Left ventricle myocardium superior (tissue), 1 donor: ENCODE results near the gene SLC39A11. TPM values are rescaled to one million over a fixed set of nuclear protein-coding genes. Genes with fewer than 3 reads are reported as not detected.
A peak's percentile ranks its signal among the peaks of the same experiment; 100 is the strongest.

Source experiments
- ATAC-seq: fragments of 200-7000 bp; cut with Tn5 transposase; one replicate; pipeline ENCODE4 v1.9.1; 2020; ENCODE audit warnings: mild to moderate bottlenecking, moderate library complexity
- DNase-seq: peaks from one replicate; pipeline ENCODE4 v3.0.0-alpha.2; 2020
- intact Hi-C: fragments of 100-400 bp; cut with micrococcal nuclease; formaldehyde crosslinking; loops from one replicate; pipeline ENCODE4 v1.11.0; 2022
- total RNA-seq: library from RNA; stranded (reverse); fragmentation: NEBNext Ultra II Directional; extraction: Animal tissue kit (Norgen Biotek cat#: 25700); gene quantifications from one replicate; pipeline ENCODE4 v1.2.1, GENCODE V29; 2021
- donor health status: DM: no; HTN: yes; CAD: no; lungs with severe emphysema.

SLC39A11 gene
- total RNA-seq, 1 donor from 2014 or later: 5.4 TPM

DNA sequence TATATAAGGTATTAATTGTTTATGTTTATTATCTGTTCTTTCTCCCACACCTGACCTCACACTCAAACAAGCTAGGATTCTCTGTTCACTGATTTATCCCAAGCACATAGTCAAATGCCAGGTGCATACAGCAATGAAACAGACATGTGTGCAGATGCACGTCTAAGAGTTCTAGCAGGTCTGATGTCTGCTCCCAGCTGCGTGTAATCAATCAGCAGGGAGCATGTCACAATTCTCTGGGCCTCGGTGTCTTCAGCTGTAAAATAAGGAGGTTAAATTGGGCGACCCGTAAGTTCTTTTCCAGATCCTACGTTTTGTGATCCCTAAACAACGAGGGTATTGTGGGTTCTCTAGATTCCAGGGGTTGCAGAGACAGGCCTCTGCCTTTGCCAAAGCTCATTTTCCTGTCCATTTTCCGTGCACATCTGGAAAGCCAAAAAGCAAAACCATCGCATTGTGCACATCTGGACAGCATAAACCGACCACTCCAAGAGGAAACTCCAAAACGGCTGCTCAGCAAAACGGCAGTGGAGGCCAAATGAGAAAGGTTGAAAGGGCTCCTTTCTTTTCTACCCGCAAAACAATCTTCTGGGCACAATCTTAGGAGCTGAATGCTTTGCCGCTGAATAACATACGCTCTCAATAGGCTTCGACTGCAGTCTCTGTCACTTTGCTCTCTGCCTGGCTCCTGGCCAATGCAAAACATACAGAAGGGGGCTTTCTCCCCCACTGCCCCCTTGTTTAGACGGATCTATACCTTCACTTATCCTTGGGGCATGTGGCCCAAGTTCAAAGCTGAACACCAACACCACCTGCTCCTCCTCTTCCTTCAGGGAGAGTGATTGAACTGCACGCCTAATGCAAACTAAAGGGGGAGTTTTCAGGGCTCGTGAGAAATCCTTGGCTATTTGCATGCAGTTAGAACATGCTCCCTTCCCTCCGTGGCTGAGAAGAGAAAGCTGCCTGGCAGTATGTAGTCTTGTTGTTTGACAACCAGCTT lies 426.3 kb downstream of the SLC39A11 start:
- no peak for DNase-seq
- no peak for ATAC-seq
- intact Hi-C loops: no loop called here

DNA sequence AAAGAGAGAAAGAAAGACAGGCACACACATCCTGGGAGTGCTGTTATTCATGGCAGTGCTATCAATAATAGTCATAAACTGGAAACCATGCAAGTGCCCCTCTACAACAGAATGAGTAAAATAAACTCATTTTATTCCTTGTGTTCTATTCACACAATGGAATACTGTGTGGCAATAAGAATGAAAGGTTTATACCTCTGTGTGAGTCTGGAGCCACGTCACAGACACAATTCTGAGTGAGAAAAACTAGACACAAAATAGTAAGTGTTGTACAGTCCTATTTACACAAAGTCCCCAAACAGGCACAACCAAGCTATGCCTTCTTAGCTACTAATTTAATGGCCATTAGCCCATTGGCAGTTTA lies 429.7 kb downstream of the SLC39A11 start:
- intact Hi-C loops: no loop called here
- DNase-seq: no peak
- ATAC-seq: no peak

DNA sequence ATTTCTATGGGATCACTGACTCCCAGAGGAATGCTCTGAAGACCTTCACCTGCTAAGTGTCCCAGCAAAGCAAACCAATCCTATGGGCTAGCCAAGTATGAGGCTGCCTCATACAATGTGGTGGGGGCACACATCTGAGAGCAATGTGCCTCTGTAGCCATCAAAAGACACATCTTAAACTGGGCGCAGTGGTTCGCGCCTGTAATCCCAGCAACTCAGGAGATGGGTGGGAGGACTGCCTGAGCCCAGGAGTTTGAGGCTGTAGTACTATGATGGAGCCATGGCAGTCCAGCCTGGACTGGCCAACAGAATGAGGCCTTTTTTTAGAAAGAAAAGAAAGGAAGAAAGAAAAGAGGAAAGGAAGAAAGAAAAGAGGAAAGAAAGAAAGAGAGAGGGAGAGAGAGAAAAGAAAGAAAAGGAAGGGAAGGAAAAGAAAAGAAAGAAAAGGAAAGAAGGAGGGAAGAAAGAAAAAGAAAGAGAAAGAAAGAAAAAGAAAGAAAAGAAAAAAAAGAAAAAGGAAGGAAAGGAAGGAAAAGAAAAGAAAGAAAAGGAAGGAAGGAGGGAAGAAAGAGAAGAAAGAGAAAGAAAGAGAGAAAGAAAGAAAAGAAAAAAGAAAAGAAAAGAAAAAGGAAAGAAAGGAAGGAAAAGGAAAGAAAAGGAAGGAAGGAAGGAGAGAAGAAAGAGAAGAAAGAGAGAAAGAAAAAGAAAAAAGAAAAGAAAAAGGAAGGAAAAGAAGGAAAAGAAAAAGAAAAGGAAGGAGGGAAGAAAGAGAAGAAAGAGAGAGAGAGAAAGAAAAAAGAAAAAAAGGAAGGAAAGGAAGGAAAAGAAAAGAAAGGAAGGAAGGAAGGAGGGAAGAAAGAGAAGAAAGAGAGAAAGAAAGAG lies 430.3 kb downstream of the SLC39A11 start:
- intact Hi-C loops: no loop called here
- DNase-seq (no peak), ATAC-seq (no peak)

GRCh38 chr17:72661116-72661944 lies 431.2 kb downstream of the SLC39A11 start:
- no peak for DNase-seq
- intact Hi-C loops: no loop called here
- ATAC-seq: no peak

DNA sequence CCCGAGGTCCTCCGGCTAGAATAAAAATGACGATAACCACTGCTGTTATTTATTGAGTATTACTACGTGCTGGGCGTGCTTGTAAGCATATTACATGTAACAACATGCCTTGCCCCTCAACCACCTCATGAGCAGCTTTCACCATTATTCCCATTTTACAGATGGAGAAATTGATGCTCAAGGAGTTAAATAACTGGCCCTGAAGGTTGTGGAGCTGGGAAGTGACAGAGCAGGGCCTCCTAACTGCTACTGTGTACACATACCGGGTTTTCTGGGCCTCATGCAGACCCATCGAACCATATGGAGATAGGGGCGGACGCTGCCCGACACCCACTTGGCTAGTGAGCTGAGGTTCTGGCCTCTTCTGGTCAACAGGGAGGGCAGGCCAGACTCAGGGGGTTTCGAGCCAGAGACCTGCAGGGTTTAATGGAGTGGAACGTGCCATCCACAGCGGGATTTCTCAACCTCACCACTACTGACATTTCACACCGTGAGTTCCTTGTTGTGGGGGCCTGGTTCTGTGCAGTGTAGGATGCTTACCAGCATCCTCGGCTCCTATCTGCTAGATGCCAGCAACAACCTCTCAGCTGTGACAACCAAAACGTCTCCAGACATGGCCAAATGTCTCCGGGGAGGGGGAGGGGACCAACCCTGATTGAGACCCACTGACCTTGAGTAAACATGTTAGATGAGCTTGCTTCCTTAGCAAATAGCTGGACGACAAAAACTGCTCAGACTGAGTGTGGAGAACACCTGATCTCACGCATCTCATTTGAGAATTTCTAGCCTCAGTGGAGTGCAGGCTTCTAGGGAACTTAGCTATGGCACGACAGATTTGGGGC lies 432.0 kb downstream of the SLC39A11 start:
- intact Hi-C loops: no loop called here
- no peak for DNase-seq
- no peak for ATAC-seq

- ATAC-seq (no peak), DNase-seq (no peak)
- intact Hi-C loops: no loop called here
Measured at GRCh38 chr17:72659811-72660210, 432.7 kb downstream of the SLC39A11 start.

DNA sequence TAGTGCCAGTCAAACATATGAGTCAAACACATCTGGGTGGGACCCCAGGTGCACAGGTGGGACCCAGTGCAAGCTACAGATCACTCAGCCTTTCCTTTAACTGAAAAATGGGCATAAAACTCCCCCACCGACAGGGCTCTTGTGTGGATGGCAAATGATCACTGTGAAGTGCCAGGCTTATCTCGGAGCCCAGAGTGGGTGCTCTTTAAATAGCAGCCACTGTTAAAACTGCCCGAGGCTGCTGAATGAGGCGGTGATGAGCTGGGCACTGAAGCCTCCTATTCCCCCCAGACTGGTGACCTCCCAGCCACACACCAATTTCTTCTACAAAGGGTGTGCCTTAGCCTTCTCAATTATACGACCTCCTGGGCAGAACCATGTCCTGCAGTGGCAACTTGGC lies 433.8 kb downstream of the SLC39A11 start:
- DNase-seq (no peak), ATAC-seq (peak; percentile 95)
- intact Hi-C loops: no loop called here

- DNase-seq (no peak), ATAC-seq (no peak)
- intact Hi-C loops: no loop called here
Measured at GRCh38 chr17:72657467-72658317, 434.8 kb downstream of the SLC39A11 start.

DNA sequence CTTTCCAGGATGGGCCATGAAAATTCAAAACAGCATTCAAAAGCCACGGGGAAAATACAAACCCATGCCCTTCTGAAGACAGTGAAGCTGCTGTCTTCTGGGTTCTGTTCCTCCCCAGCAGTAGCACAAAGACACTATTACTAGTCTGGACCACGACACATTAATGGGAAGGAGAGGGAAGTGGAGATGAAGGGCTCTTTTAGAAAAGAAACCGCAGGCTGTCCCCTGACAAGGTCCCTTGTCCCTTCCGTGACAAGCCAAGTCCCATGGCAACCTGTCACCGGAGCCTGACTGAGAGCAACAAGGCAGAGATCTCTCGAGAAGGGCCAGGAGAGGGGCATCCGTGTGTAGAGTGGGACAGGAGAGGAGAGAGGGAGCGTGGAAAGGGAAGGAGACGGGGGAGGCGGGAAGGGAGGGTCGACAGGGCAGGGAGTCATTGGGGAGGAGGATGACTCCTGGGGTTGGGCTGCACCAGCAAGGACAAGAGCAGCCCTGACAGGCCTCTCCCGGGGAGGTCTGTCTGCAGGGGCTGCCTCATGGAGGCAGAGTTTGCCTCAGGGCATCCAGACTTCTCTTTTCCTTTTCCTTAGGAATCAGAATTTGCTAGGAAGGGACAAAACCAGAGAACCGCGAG lies 436.2 kb downstream of the SLC39A11 start:
- ATAC-seq: no peak
- intact Hi-C loops: no loop called here
- no peak for DNase-seq

GRCh38 chr17:72654706-72655105 lies 437.8 kb downstream of the SLC39A11 start:
- DNase-seq (no peak), ATAC-seq (no peak)
- intact Hi-C loops: no loop called here

DNA sequence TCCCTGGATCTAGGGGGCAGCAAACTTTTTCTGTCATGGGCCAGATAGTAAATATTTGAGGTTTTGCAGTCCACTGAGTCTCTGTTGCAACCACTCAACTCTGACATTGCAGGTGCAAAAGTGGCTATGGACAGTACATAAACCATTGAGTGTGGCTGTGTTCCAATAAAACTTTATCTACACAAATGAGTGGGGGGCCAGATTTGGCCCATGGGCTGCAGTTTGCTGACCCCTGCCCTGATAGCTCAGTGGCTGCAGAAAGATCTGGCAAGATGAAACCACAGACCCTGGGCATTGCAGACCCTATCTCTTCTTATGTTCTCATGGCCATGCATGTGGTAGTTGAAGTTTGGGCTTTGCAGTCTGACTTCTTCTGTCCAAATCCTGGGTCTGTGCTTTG lies 440.5 kb downstream of the SLC39A11 start:
- DNase-seq (no peak), ATAC-seq (no peak)
- intact Hi-C loops: no loop called here

DNA sequence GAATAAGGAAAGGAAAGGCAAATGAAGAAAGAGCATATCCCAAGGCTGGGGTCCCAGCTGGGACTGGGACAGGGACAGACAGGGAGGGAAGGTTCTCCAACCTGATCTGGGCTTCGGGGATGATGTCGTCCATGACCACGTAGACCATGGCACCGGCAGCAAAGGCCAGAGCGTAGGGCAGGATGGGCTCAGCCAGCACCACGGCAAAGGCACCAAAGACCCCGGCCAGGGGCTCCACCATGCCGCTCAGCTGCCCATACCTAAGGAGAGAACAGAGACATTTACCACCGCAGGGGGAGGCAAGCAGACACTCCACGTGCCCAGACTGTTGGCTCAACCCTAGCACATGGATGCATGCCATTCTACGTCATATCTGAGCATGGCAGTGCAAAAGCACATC lies 443.8 kb downstream of the SLC39A11 start:
- DNase-seq: no peak
- no peak for ATAC-seq
- intact Hi-C loops: no loop called here

DNA sequence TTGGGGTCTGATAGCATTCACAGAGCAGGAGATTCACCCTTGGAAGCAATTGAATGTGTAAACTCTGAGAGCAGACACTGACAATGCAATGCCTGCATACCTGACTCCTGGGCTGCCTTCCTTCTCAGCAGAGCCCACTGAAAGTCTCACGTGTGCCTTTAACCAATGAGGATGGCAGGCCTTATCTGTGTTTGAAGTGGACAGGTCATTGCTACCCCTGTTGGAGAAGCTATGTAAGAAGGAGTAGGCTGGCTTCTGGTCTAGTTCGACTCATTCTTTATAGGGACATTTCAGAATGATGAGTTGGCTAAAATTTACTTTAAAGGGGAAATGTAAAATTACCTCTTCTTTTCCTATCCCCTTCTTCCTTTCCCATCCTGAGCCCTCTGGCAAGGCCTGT lies 446.3 kb downstream of the SLC39A11 start:
- no peak for DNase-seq
- intact Hi-C loops: no loop called here

DNA sequence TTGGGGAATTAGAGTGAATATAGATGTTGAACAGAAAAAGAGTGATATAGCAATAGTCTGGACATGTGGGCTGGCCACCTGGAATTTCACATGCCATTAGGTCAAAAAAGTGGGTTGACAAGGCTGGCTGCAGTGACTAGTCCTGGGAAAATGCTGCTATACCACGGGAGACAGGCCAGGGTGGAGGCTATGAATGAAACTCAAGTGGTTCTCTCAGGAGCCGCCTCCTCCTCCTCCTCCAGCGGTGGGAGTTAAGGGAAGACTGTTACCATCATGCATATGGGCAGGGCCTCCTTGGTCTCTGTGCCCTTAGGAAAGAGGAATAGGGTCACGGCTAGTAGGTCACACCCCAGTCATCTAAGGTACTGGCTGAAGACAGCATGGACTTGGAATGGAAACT lies 448.0 kb downstream of the SLC39A11 start:
- intact Hi-C loops: no loop called here
- ATAC-seq (no peak), DNase-seq (no peak)

More for the DNA sequence above, 446.3 kb downstream of the SLC39A11 start:
- ATAC-seq: no peak

DNA sequence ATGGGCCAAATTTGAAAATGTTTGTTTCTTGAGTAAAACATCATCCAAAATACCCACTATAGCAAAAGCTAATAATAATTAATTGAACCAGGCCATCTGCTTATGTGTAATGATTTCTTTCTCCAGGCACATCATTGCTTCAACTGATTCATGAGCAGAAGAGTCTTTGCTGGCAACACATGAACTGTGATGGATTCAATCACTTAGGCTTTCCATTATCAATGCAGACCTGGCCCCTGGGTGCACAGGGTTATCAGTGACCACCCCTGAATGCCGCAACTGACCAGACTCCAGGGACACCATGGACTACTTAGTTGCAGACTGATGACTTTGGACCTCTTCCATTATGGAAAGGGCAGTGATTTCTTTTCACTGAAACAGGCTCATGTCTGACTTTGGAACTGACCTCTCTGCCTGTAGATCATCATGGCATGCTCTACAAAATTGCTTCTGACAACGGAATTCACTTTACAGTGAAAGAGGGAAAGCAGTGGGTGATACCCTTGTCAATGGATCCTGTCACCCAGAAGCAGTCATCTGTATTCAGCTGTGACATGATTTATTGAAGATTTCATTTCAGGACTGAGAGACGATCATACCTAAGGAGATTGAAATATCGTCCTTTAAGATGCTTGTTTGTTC lies 448.8 kb downstream of the SLC39A11 start:
- intact Hi-C loops: no loop called here
- DNase-seq (no peak), ATAC-seq (no peak)

- intact Hi-C loops: no loop called here
- no peak for ATAC-seq
Measured at GRCh38 chr17:72642720-72643119, 449.8 kb downstream of the SLC39A11 start.

More at GRCh38 chr17:72642720-72643119, 449.8 kb downstream of the SLC39A11 start:
- no peak for DNase-seq
